ENCODE results near the gene DHCR24.

DNA sequence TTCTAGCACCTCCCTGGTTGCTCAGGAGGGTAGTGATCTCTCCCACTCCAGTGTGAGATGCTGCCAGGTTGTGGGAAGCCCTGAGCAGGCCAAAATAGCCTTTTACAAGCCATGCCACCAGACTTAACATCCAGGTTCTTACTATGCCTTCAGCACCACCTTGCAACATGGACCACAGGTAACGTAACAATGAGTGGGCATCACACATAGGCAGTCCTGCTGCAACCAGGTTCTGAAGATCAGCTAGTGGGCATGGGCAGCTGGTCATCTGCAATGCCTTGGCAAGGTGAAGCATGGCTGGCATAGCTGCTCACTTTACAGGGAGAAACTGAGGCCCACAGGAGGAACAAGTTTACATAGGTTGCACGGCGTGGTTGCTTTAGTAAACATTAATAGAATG, 40.7 kb downstream of the DHCR24 start:
- TF ChIP-seq POLR2AphosphoS5 (IDR thresholded peaks at IDR 0.05; ENCODE audit: borderline replicate concordance, low read depth, low read length) (no peak), EZH2 (IDR thresholded peaks at IDR 0.05) (no peak)

Data from SK-N-MC (cell line).